Thyroid gland (tissue), 4 donors: Measurements from ENCODE around the gene CNTN2.

Experiments
- POLR2A ChIP-seq, 2 donors: fragments of 450-650 bp; IDR thresholded peaks; one replicate each; pipeline ENCODE4 v1.6.1; 2017; ENCODE audit warnings: antibody characterized with exemption in 2 of 2, mild to moderate bottlenecking in 2 of 2, moderate library complexity in 1 of 2
- TF ChIP-seq, protein P1 (sequence below), 6 experiments: fragments of 200-600 bp in 3 of 6; fragments of 450-650 bp in 3 of 6; sonication (generic) in 3 of 6; IDR thresholded peaks; one replicate each; pipeline ENCODE4 v1.5.1; 2016 to 2019; ENCODE audit warnings: antibody characterized with exemption in 6 of 6, mild to moderate bottlenecking in 2 of 6, inconsistent platforms in 1 of 6, moderate library complexity in 1 of 6

- TF ChIP-seq, protein P1, sequence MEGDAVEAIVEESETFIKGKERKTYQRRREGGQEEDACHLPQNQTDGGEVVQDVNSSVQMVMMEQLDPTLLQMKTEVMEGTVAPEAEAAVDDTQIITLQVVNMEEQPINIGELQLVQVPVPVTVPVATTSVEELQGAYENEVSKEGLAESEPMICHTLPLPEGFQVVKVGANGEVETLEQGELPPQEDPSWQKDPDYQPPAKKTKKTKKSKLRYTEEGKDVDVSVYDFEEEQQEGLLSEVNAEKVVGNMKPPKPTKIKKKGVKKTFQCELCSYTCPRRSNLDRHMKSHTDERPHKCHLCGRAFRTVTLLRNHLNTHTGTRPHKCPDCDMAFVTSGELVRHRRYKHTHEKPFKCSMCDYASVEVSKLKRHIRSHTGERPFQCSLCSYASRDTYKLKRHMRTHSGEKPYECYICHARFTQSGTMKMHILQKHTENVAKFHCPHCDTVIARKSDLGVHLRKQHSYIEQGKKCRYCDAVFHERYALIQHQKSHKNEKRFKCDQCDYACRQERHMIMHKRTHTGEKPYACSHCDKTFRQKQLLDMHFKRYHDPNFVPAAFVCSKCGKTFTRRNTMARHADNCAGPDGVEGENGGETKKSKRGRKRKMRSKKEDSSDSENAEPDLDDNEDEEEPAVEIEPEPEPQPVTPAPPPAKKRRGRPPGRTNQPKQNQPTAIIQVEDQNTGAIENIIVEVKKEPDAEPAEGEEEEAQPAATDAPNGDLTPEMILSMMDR (IDR thresholded peaks at IDR 0.05) = no peak
- no peak for TF ChIP-seq POLR2A (IDR thresholded peaks at IDR 0.05)
Observed at GRCh38 chr1:205056188-205056611, 13.2 kb downstream of the CNTN2 start.
